Effector memory CD4-positive, alpha-beta T cell (primary cell): ENCODE data around the gene CCDC85C.

Experiments used
- DNase-seq, 3 donors: peaks; one replicate each; pipeline ENCODE4 v3.0.0-alpha.2; 2020
- H3K27ac ChIP-seq: 2 replicates; pipeline ENCODE4 v1.7.0; 2013; ENCODE audit warnings: mild to moderate bottlenecking, low read length, moderate library complexity; ENCODE audit not compliant: insufficient read depth, poor library complexity, severe bottlenecking
- H3K27me3 ChIP-seq: replicated peaks from 2 replicates; pipeline ENCODE4 v1.7.0; 2013; ENCODE audit warnings: mild to moderate bottlenecking, low read length; ENCODE audit not compliant: insufficient read depth, control insufficient read depth, poor library complexity, severe bottlenecking
- H3K36me3 ChIP-seq: 2 replicates; pipeline ENCODE4 v1.7.0; 2013; ENCODE audit warnings: mild to moderate bottlenecking, low read length, moderate library complexity; ENCODE audit not compliant: control insufficient read depth, insufficient read depth
- H3K4me1 ChIP-seq: 2 replicates; pipeline ENCODE4 v1.7.0; 2013; ENCODE audit warnings: low read length, mild to moderate bottlenecking; ENCODE audit not compliant: control insufficient read depth, insufficient read depth, poor library complexity, severe bottlenecking
- H3K4me3 ChIP-seq: 2 replicates; pipeline ENCODE4 v1.7.0; 2013; ENCODE audit warnings: low read length, low read depth, mild to moderate bottlenecking; ENCODE audit not compliant: insufficient read depth, poor library complexity, severe bottlenecking
- H3K9me3 ChIP-seq: 2 replicates; pipeline ENCODE4 v1.7.0; 2013; ENCODE audit warnings: mild to moderate bottlenecking, low read length, moderate library complexity; ENCODE audit not compliant: control insufficient read depth

The CCDC85C gene

GRCh38 chr14:99531251-99532096 lies 72.5 kb downstream of the CCDC85C start:
- no peak for DNase-seq

GRCh38 chr14:99530407-99531155 lies 73.4 kb downstream of the CCDC85C start:
- Histone ChIP-seq H3K4me1 (peaks cover 6% of the 10 kb centered on the region), H3K27me3 (no peaks in the 10 kb centered on the region), H3K4me3 (no peak overlapping the region), H3K27ac (no peak overlapping the region), H3K9me3 (no peaks in the 10 kb centered on the region), H3K36me3 (no peaks in the 10 kb centered on the region)
- no peak for DNase-seq

More at GRCh38 chr14:99531251-99532096, 72.5 kb downstream of the CCDC85C start:
- Histone ChIP-seq H3K4me1 (no peaks in the 10 kb centered on the region), H3K27me3 (no peaks in the 10 kb centered on the region), H3K9me3 (no peaks in the 10 kb centered on the region), H3K36me3 (no peaks in the 10 kb centered on the region), H3K4me3 (no peak overlapping the region), H3K27ac (no peak overlapping the region)

- H3K27me3 ChIP-seq, result no peaks in the 10 kb centered on the region
- no peaks in the 10 kb centered on the region for H3K36me3 ChIP-seq
- H3K27ac ChIP-seq, result no peak overlapping the region
- H3K4me1 ChIP-seq, result peaks cover 12% of the 10 kb centered on the region
- H3K9me3 ChIP-seq, result no peaks in the 10 kb centered on the region
- H3K4me3 ChIP-seq, result no peak overlapping the region
- no peak for DNase-seq
Measured at GRCh38 chr14:99529899-99530298, 74.1 kb downstream of the CCDC85C start.

GRCh38 chr14:99527427-99528076 lies 76.5 kb downstream of the CCDC85C start:
- H3K4me1 ChIP-seq, result peaks cover 16% of the 10 kb centered on the region
- no peaks in the 10 kb centered on the region for H3K36me3 ChIP-seq
- no peaks in the 10 kb centered on the region for H3K9me3 ChIP-seq
- no peak for DNase-seq
- H3K27me3 ChIP-seq, result no peaks in the 10 kb centered on the region
- H3K27ac ChIP-seq, result no peak overlapping the region
- no peak overlapping the region for H3K4me3 ChIP-seq

- Histone ChIP-seq H3K27me3 (no peaks in the 10 kb centered on the region), H3K4me3 (no peak overlapping the region), H3K4me1 (peaks cover 16% of the 10 kb centered on the region), H3K9me3 (no peaks in the 10 kb centered on the region), H3K27ac (no peak overlapping the region), H3K36me3 (no peaks in the 10 kb centered on the region)
- DNase-seq, result no peak
Measured at GRCh38 chr14:99527026-99527425, 77.0 kb downstream of the CCDC85C start.

- Histone ChIP-seq H3K36me3 (no peaks in the 10 kb centered on the region), H3K9me3 (no peaks in the 10 kb centered on the region), H3K4me3 (no peak overlapping the region), H3K4me1 (peaks cover 16% of the 10 kb centered on the region), H3K27me3 (no peaks in the 10 kb centered on the region), H3K27ac (no peak overlapping the region)
- DNase-seq, result no peak
Measured at GRCh38 chr14:99525699-99526080, 78.3 kb downstream of the CCDC85C start.

GRCh38 chr14:99524804-99525698 lies 79.0 kb downstream of the CCDC85C start:
- H3K4me3 ChIP-seq, result no peak overlapping the region
- DNase-seq, result no peak
- H3K27me3 ChIP-seq, result no peaks in the 10 kb centered on the region
- no peak overlapping the region for H3K27ac ChIP-seq
- H3K9me3 ChIP-seq, result no peaks in the 10 kb centered on the region
- peaks cover 16% of the 10 kb centered on the region for H3K4me1 ChIP-seq
- no peaks in the 10 kb centered on the region for H3K36me3 ChIP-seq

GRCh38 chr14:99524091-99524661 lies 79.8 kb downstream of the CCDC85C start:
- no peaks in the 10 kb centered on the region for H3K9me3 ChIP-seq
- H3K27ac ChIP-seq, result no peak overlapping the region
- DNase-seq, result no peak
- H3K4me1 ChIP-seq, result peaks cover 16% of the 10 kb centered on the region
- no peak overlapping the region for H3K4me3 ChIP-seq
- no peaks in the 10 kb centered on the region for H3K27me3 ChIP-seq
- no peaks in the 10 kb centered on the region for H3K36me3 ChIP-seq

GRCh38 chr14:99523704-99524055 lies 80.3 kb downstream of the CCDC85C start:
- Histone ChIP-seq H3K4me1 (peaks cover 16% of the 10 kb centered on the region), H3K27ac (no peak overlapping the region), H3K36me3 (no peaks in the 10 kb centered on the region), H3K9me3 (no peaks in the 10 kb centered on the region), H3K27me3 (no peaks in the 10 kb centered on the region), H3K4me3 (no peak overlapping the region)
- DNase-seq, result no peak
